SK-N-SH treated with all-trans-retinoic acid at 6 μM for 48 hours (cell line): ENCODE results near the gene FOXK1.

ENCODE experiments used
- ATAC-seq: fragments of 200-7000 bp; cut with Tn5 transposase; 3 replicates; pipeline ENCODE4 v1.9.1; 2020; ENCODE audit warnings: mild to moderate bottlenecking, moderate library complexity
- CREB5 ChIP-seq: fragments of 250-450 bp; sonication (Bioruptor Pico); IDR thresholded peaks from 2 replicates; pipeline ENCODE4 v1.5.1; 2020; ENCODE audit warnings: low read depth, mild to moderate bottlenecking, moderate library complexity
- CSDC2 ChIP-seq: fragments of 250-450 bp; sonication (Bioruptor Pico); IDR thresholded peaks from 2 replicates; pipeline ENCODE4 v1.5.0; 2020; ENCODE audit warnings: mild to moderate bottlenecking, moderate library complexity
- ESRRG ChIP-seq: fragments of 250-450 bp; sonication (Bioruptor Pico); IDR thresholded peaks from 2 replicates; pipeline ENCODE4 v1.6.1; 2021; ENCODE audit warnings: mild to moderate bottlenecking
- GLIS3 ChIP-seq: fragments of 250-450 bp; sonication (Bioruptor Pico); IDR thresholded peaks from 2 replicates; pipeline ENCODE4 v1.5.0; 2020; ENCODE audit warnings: mild to moderate bottlenecking, moderate library complexity
- ISL1 ChIP-seq: fragments of 250-450 bp; sonication (Bioruptor Pico); IDR thresholded peaks from 2 replicates; pipeline ENCODE4 v2.1.2; 2022; ENCODE audit warnings: mild to moderate bottlenecking, moderate library complexity
- OSR1 ChIP-seq: fragments of 250-450 bp; sonication (Bioruptor Pico); IDR thresholded peaks from 2 replicates; pipeline ENCODE4 v1.8.0; 2022; ENCODE audit warnings: moderate library complexity, mild to moderate bottlenecking, inconsistent platforms
- PATZ1 ChIP-seq: fragments of 250-450 bp; sonication (Bioruptor Pico); IDR thresholded peaks from 2 replicates; pipeline ENCODE4 v1.8.0; 2020; ENCODE audit warnings: mild to moderate bottlenecking, moderate library complexity, borderline replicate concordance
- POU6F1 ChIP-seq: fragments of 250-450 bp; sonication (Bioruptor Pico); IDR thresholded peaks from 2 replicates; pipeline ENCODE4 v1.8.0; 2021; ENCODE audit warnings: low read depth, mild to moderate bottlenecking, moderate library complexity, borderline replicate concordance
- RARB ChIP-seq: fragments of 250-450 bp; sonication (Bioruptor Pico); IDR thresholded peaks from 2 replicates; pipeline ENCODE4 v1.8.0; 2021; ENCODE audit warnings: mild to moderate bottlenecking, moderate library complexity
- SNAI2 ChIP-seq: fragments of 250-450 bp; sonication (Bioruptor Pico); IDR thresholded peaks from 2 replicates; pipeline ENCODE4 v1.5.0; 2020; ENCODE audit warnings: mild to moderate bottlenecking, moderate library complexity
- TCF4 ChIP-seq: fragments of 250-450 bp; sonication (Bioruptor Pico); IDR thresholded peaks from 2 replicates; pipeline ENCODE4 v1.8.0; 2021; ENCODE audit warnings: mild to moderate bottlenecking, moderate library complexity, borderline replicate concordance
- TOX ChIP-seq: fragments of 250-450 bp; sonication (Bioruptor Pico); IDR thresholded peaks from 2 replicates; pipeline ENCODE4 v1.8.0; 2021; ENCODE audit warnings: mild to moderate bottlenecking, moderate library complexity, borderline replicate concordance
- ZC3H10 ChIP-seq: fragments of 250-450 bp; sonication (Bioruptor Pico); IDR thresholded peaks from 2 replicates; pipeline ENCODE4 v1.5.1; 2021; ENCODE audit warnings: mild to moderate bottlenecking, moderate library complexity
- ZFP3 ChIP-seq: fragments of 250-450 bp; sonication (Bioruptor Pico); IDR thresholded peaks from 2 replicates; pipeline ENCODE4 v1.5.0; 2020; ENCODE audit warnings: mild to moderate bottlenecking, moderate library complexity
- ZFP30 ChIP-seq: fragments of 450-650 bp; formaldehyde crosslinking; IDR thresholded peaks from 2 replicates; pipeline ENCODE4 v1.5.0; 2022; ENCODE audit warnings: mild to moderate bottlenecking, moderate library complexity
- ZNF565 ChIP-seq: fragments of 450-650 bp; formaldehyde crosslinking; conservative IDR thresholded peaks from 2 replicates; pipeline ENCODE4 v1.5.0; 2020; ENCODE audit warnings: low read depth, mild to moderate bottlenecking, moderate library complexity
- ZNF70 ChIP-seq: fragments of 450-650 bp; formaldehyde crosslinking; IDR thresholded peaks from 2 replicates; pipeline ENCODE4 v1.5.0; 2020; ENCODE audit warnings: mild to moderate bottlenecking, moderate library complexity
- ZNF8 ChIP-seq: fragments of 450-650 bp; formaldehyde crosslinking; IDR thresholded peaks from 2 replicates; pipeline ENCODE4 v1.5.0; 2020; ENCODE audit warnings: mild to moderate bottlenecking, moderate library complexity
- TF ChIP-seq, protein P1 (sequence below): fragments of 250-450 bp; sonication (Bioruptor Pico); IDR thresholded peaks from 2 replicates; pipeline ENCODE4 v1.5.1; 2021; ENCODE audit warnings: mild to moderate bottlenecking, moderate library complexity
- TF ChIP-seq, protein P2 (sequence below): fragments of 250-450 bp; sonication (Bioruptor Pico); IDR thresholded peaks from 2 replicates; pipeline ENCODE4 v1.5.0; 2020; ENCODE audit warnings: mild to moderate bottlenecking, moderate library complexity

FOXK1 gene

GRCh38 chr7:4790516-4790991 is 108.5 kb downstream of the FOXK1 start:
- ATAC-seq, result no peak
- TF ChIP-seq PATZ1 (CRISPR knock-in tag), result no peak
- TF ChIP-seq OSR1, result no peak
- no peak for TF ChIP-seq TCF4 (CRISPR knock-in tag)
- TF ChIP-seq CREB5 (CRISPR knock-in tag), result no peak
- no peak for TF ChIP-seq ISL1 (CRISPR knock-in tag)
- no peak for TF ChIP-seq ZC3H10
- TF ChIP-seq RARB (CRISPR knock-in tag), result no peak
- TF ChIP-seq ZFP3, result no peak
- no peak for TF ChIP-seq TOX (CRISPR knock-in tag)
- TF ChIP-seq, protein P1, sequence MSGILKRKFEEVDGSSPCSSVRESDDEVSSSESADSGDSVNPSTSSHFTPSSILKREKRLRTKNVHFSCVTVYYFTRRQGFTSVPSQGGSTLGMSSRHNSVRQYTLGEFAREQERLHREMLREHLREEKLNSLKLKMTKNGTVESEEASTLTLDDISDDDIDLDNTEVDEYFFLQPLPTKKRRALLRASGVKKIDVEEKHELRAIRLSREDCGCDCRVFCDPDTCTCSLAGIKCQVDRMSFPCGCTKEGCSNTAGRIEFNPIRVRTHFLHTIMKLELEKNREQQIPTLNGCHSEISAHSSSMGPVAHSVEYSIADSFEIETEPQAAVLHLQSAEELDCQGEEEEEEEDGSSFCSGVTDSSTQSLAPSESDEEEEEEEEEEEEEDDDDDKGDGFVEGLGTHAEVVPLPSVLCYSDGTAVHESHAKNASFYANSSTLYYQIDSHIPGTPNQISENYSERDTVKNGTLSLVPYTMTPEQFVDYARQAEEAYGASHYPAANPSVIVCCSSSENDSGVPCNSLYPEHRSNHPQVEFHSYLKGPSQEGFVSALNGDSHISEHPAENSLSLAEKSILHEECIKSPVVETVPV (CRISPR knock-in tag), result no peak
- TF ChIP-seq, protein P2, sequence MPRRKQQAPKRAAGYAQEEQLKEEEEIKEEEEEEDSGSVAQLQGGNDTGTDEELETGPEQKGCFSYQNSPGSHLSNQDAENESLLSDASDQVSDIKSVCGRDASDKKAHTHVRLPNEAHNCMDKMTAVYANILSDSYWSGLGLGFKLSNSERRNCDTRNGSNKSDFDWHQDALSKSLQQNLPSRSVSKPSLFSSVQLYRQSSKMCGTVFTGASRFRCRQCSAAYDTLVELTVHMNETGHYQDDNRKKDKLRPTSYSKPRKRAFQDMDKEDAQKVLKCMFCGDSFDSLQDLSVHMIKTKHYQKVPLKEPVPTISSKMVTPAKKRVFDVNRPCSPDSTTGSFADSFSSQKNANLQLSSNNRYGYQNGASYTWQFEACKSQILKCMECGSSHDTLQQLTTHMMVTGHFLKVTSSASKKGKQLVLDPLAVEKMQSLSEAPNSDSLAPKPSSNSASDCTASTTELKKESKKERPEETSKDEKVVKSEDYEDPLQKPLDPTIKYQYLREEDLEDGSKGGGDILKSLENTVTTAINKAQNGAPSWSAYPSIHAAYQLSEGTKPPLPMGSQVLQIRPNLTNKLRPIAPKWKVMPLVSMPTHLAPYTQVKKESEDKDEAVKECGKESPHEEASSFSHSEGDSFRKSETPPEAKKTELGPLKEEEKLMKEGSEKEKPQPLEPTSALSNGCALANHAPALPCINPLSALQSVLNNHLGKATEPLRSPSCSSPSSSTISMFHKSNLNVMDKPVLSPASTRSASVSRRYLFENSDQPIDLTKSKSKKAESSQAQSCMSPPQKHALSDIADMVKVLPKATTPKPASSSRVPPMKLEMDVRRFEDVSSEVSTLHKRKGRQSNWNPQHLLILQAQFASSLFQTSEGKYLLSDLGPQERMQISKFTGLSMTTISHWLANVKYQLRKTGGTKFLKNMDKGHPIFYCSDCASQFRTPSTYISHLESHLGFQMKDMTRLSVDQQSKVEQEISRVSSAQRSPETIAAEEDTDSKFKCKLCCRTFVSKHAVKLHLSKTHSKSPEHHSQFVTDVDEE, result no peak
- no peak for TF ChIP-seq ESRRG (CRISPR knock-in tag)
- TF ChIP-seq CSDC2 (CRISPR knock-in tag), result no peak
- TF ChIP-seq ZNF8 (CRISPR knock-in tag), result no peak
- TF ChIP-seq SNAI2 (CRISPR knock-in tag), result no peak

- ATAC-seq, result no peak
- TF ChIP-seq ZNF70 (CRISPR knock-in tag) (no peak), POU6F1 (CRISPR knock-in tag) (no peak), GLIS3 (no peak), ZNF565 (no peak), ZFP30 (CRISPR knock-in tag) (no peak), ESRRG (CRISPR knock-in tag) (no peak)
- TF ChIP-seq, protein P2, result no peak
- TF ChIP-seq, protein P1 (CRISPR knock-in tag), result no peak
- TF ChIP-seq, all 23 proteins: peak for 0
These were observed 109.1 kb downstream of the FOXK1 start for GRCh38 chr7:4791101-4791737.
